Caco-2 (cell line): ENCODE measurements around the gene MYADM. TPM values are rescaled to one million over a fixed set of nuclear protein-coding genes. Genes with fewer than 3 reads are reported as not detected.

Experiments
- BruUV-seq: library from RNA; stranded (reverse); fragments of 400-500 nt; replicated peaks from 2 replicates; lab custom pipeline; 2021; lab: Mats Ljungman, UMichigan
- CTCF ChIA-PET: fragments of 300-600 bp; sonication (Branson Sonifier 250); formaldehyde crosslinking; loops from one replicate; lab custom pipeline; 2022; ENCODE audit warnings: antibody characterized with exemption; lab: Charles Lee
- POLR2A ChIA-PET: fragments of 300-600 bp; sonication (Branson Sonifier 250); formaldehyde crosslinking; loops from one replicate; lab custom pipeline; 2022; ENCODE audit warnings: antibody characterized with exemption; lab: Charles Lee
- DNase-seq, 2 experiments: peaks; one replicate each; pipeline versions ENCODE4 v3.0.0 to v3.0.0-alpha.2; 2020 to 2022
- H3K27me3 ChIP-seq: replicated peaks from 2 replicates; pipeline ENCODE4 v1.6.0; 2011; ENCODE audit warnings: low read length; ENCODE audit not compliant: control insufficient read depth, insufficient read depth
- H3K36me3 ChIP-seq: 2 replicates; pipeline ENCODE4 v1.5.1; 2011; ENCODE audit warnings: low read length; ENCODE audit not compliant: control insufficient read depth, insufficient read depth
- H3K4me1 ChIP-seq: fragments of 250-450 bp; sonication (Bioruptor Pico); 2 replicates; pipeline ENCODE4 v1.5.1; 2020; ENCODE audit warnings: mild to moderate bottlenecking
- H3K4me3 ChIP-seq: 2 replicates; pipeline ENCODE4 v1.5.1; 2011; ENCODE audit warnings: low read depth, mild to moderate bottlenecking, control low read depth, low read length
- H3K9me3 ChIP-seq: fragments of 250-450 bp; sonication (Bioruptor Pico); 2 replicates; pipeline ENCODE4 v1.5.1; 2020; ENCODE audit warnings: mild to moderate bottlenecking, moderate library complexity
- H3K27ac Mint-ChIP-seq: one replicate; pipeline ENCODE4 v1.8.0; 2022; ENCODE audit warnings: mixed read lengths; ENCODE audit not compliant: unreplicated experiment
- H3K27me3 Mint-ChIP-seq: one replicate; pipeline ENCODE4 v1.8.0; 2022; ENCODE audit warnings: mixed read lengths; ENCODE audit not compliant: insufficient read depth, unreplicated experiment
- H3K36me3 Mint-ChIP-seq: one replicate; pipeline ENCODE4 v1.8.0; 2022; ENCODE audit warnings: mild to moderate bottlenecking, mixed read lengths; ENCODE audit not compliant: insufficient read depth, unreplicated experiment
- H3K4me1 Mint-ChIP-seq: one replicate; pipeline ENCODE4 v1.8.0; 2022; ENCODE audit warnings: low read depth, mixed read lengths; ENCODE audit not compliant: unreplicated experiment
- H3K4me3 Mint-ChIP-seq: one replicate; pipeline ENCODE4 v1.8.0; 2022; ENCODE audit warnings: mild to moderate bottlenecking, moderate library complexity, mixed read lengths; ENCODE audit not compliant: unreplicated experiment
- H3K9me3 Mint-ChIP-seq: one replicate; pipeline ENCODE4 v1.8.0; 2022; ENCODE audit warnings: mixed read lengths; ENCODE audit not compliant: unreplicated experiment
- intact Hi-C: fragments of 100-400 bp; cut with micrococcal nuclease; formaldehyde crosslinking; loops from one replicate; pipeline ENCODE4 v1.10.0; 2022; ENCODE audit not compliant: unreplicated experiment
- total RNA-seq: library from RNA; stranded (reverse); gene quantifications from 2 replicates; pipeline ENCODE4 v1.2.3, GENCODE V29; 2022
- TF ChIP-seq, protein P1 (sequence below), 2 experiments: fragments of 200-600 bp in 1 of 2; IDR thresholded peaks; 1 replicate in 1 of 2; 2 replicates in 1 of 2; pipeline versions ENCODE4 v1.5.1 to v1.8.0; 2011 to 2022; ENCODE audit warnings: antibody characterized with exemption in 1 of 2, control low read depth in 1 of 2, inconsistent platforms in 1 of 2, low read depth in 1 of 2, low read length in 1 of 2, mild to moderate bottlenecking in 1 of 2, moderate library complexity in 1 of 2; ENCODE audit not compliant: insufficient read depth in 1 of 2, severe bottlenecking in 1 of 2, unreplicated experiment in 1 of 2

Gene MYADM
- total RNA-seq, 1 experiment from 2014 or later = 115 TPM

DNA sequence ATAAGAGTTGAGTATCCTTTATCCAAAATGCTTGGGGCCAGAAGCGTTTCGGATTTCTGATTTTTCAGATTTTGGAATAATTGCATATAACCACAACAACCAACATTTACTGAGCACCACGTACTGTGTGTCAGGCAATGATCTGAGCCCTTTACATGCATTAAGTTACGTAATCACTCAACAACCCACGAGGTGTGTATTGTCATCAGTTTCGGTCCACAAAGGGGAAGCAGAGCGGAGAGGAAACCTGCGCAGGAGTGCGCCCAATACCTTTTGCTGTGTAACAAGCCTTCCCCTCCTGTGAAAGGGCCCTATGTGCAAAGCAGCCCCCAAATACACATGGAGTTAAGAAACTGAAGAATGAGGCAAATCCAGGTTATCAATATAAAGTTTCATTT is 22.8 kb upstream of the MYADM start:
- H3K4me3 ChIP-seq = no peak overlapping the region
- H3K4me1 ChIP-seq = no peaks in the 10 kb centered on the region
- H3K9me3 ChIP-seq = no peaks in the 10 kb centered on the region
- ChIA-PET CTCF (no interaction called here), POLR2A (no interaction called here)
- TF ChIP-seq, protein P1, sequence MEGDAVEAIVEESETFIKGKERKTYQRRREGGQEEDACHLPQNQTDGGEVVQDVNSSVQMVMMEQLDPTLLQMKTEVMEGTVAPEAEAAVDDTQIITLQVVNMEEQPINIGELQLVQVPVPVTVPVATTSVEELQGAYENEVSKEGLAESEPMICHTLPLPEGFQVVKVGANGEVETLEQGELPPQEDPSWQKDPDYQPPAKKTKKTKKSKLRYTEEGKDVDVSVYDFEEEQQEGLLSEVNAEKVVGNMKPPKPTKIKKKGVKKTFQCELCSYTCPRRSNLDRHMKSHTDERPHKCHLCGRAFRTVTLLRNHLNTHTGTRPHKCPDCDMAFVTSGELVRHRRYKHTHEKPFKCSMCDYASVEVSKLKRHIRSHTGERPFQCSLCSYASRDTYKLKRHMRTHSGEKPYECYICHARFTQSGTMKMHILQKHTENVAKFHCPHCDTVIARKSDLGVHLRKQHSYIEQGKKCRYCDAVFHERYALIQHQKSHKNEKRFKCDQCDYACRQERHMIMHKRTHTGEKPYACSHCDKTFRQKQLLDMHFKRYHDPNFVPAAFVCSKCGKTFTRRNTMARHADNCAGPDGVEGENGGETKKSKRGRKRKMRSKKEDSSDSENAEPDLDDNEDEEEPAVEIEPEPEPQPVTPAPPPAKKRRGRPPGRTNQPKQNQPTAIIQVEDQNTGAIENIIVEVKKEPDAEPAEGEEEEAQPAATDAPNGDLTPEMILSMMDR (IDR thresholded peaks at IDR 0.05; ENCODE audit: insufficient read depth in 1 of 2, low read depth in 1 of 2, low read length in 1 of 2, severe bottlenecking in 1 of 2, unreplicated experiment in 1 of 2) = no peak
- H3K27me3 ChIP-seq = no peaks in the 10 kb centered on the region
- no peaks in the 10 kb centered on the region for H3K36me3 ChIP-seq
- H3K4me1 Mint-ChIP-seq = peaks cover 6% of the 10 kb centered on the region
- H3K4me3 Mint-ChIP-seq = no peak overlapping the region
- H3K9me3 Mint-ChIP-seq = peaks cover 12% of the 10 kb centered on the region
- no peak overlapping the region for H3K27ac Mint-ChIP-seq
- intact Hi-C loops = loop anchor here (5.0 kb wide), 1 partner anchor 648 kb away; no protein-coding TSS in a partner anchor
- DNase-seq = no peak
- no TSS peak for BruUV-seq
- H3K36me3 Mint-ChIP-seq = no peaks in the 10 kb centered on the region
- no peaks in the 10 kb centered on the region for H3K27me3 Mint-ChIP-seq

GRCh38 chr19:53847555-53847954 is 20.1 kb upstream of the MYADM start:
- no peaks in the 10 kb centered on the region for H3K27me3 Mint-ChIP-seq
- TF ChIP-seq, protein P1 (IDR thresholded peaks at IDR 0.05; ENCODE audit: insufficient read depth in 1 of 2, low read depth in 1 of 2, low read length in 1 of 2, severe bottlenecking in 1 of 2, unreplicated experiment in 1 of 2) = no peak
- BruUV-seq = no TSS peak
- no peak overlapping the region for H3K27ac Mint-ChIP-seq
- no peaks in the 10 kb centered on the region for H3K9me3 ChIP-seq
- ChIA-PET CTCF (interaction anchor here (0.5 kb wide), 1 partner anchor 84 kb away, joined by 3 read pairs; no protein-coding TSS in a partner anchor), POLR2A (no interaction called here)
- H3K4me3 ChIP-seq = no peak overlapping the region
- no peak overlapping the region for H3K4me3 Mint-ChIP-seq
- DNase-seq = no peak
- no peaks in the 10 kb centered on the region for H3K27me3 ChIP-seq
- no peaks in the 10 kb centered on the region for H3K36me3 Mint-ChIP-seq
- H3K9me3 Mint-ChIP-seq = peaks cover 14% of the 10 kb centered on the region
- H3K4me1 ChIP-seq = no peaks in the 10 kb centered on the region
- intact Hi-C loops = no loop called here
- H3K4me1 Mint-ChIP-seq = peaks cover 6% of the 10 kb centered on the region
- H3K36me3 ChIP-seq = no peaks in the 10 kb centered on the region

DNA sequence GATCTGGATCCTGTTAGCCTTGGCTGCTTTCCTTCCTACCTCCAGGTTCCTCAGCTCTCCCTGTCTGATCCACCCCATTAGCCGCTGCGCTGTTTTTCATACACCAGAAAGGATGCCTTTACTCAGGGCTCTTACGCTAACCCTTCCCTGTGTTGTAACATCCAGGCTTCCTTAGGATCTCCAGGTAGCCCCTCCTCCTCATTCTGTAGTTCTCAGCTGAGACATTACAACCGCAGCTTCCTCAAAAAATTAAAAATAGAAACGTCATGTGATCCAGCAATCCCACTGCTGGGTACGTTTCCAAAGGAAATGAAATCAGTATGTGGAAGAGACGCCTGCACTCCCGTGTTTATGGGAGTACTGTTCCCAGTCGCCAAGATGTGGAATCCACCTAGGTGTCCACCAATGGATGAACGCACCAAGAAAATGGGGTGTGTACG is 18.4 kb upstream of the MYADM start:
- peak overlapping the region; percentile 56 for H3K27ac Mint-ChIP-seq
- CTCF ChIA-PET = no interaction called here
- peaks cover 12% of the 10 kb centered on the region for H3K4me1 Mint-ChIP-seq
- no peaks in the 10 kb centered on the region for H3K36me3 Mint-ChIP-seq
- Histone ChIP-seq H3K9me3 (no peaks in the 10 kb centered on the region), H3K27me3 (no peaks in the 10 kb centered on the region), H3K36me3 (no peaks in the 10 kb centered on the region), H3K4me1 (no peaks in the 10 kb centered on the region), H3K4me3 (no peak overlapping the region)
- POLR2A ChIA-PET = no interaction called here
- H3K9me3 Mint-ChIP-seq = peaks cover 14% of the 10 kb centered on the region
- TF ChIP-seq, protein P1 (IDR thresholded peaks at IDR 0.05; ENCODE audit: insufficient read depth in 1 of 2, low read depth in 1 of 2, low read length in 1 of 2, severe bottlenecking in 1 of 2, unreplicated experiment in 1 of 2) = no peak
- DNase-seq = no peak
- intact Hi-C loops = no loop called here
- H3K4me3 Mint-ChIP-seq = no peak overlapping the region
- no peaks in the 10 kb centered on the region for H3K27me3 Mint-ChIP-seq
- no TSS peak for BruUV-seq
